RPMI7951 (cell line): Measurements from ENCODE around the gene ALK. TPM values are rescaled to one million over a fixed set of nuclear protein-coding genes. Genes with fewer than 3 reads are reported as not detected.

Source experiments
- DNase-seq: peaks from one replicate; pipeline ENCODE4 v3.0.0-alpha.2; 2012; ENCODE audit warnings: low read depth
- total RNA-seq: library from RNA; depleted of rRNA; stranded (reverse); fragments of >200 nt; shearing (Covaris generic); gene quantifications from 2 replicates; pipeline ENCODE4 v1.2.3, GENCODE V29; 2014

The ALK gene
- total RNA-seq, 1 experiment from 2014 or later = 0.12 TPM

GRCh38 chr2:29611850-29612249 is 309.5 kb downstream of the ALK start:
- DNase-seq = no peak

GRCh38 chr2:29611261-29611660 is 310.1 kb downstream of the ALK start:
- no peak for DNase-seq

- DNase-seq = no peak
Measured at GRCh38 chr2:29610569-29610968, 310.8 kb downstream of the ALK start.

GRCh38 chr2:29607038-29607420 is 314.4 kb downstream of the ALK start:
- no peak for DNase-seq

GRCh38 chr2:29606104-29607037 is 315.0 kb downstream of the ALK start:
- DNase-seq = peak; percentile 89

GRCh38 chr2:29603341-29603740 is 318.0 kb downstream of the ALK start:
- DNase-seq = no peak

GRCh38 chr2:29601872-29602271 is 319.5 kb downstream of the ALK start:
- DNase-seq = no peak

GRCh38 chr2:29601321-29601720 is 320.1 kb downstream of the ALK start:
- no peak for DNase-seq

DNA sequence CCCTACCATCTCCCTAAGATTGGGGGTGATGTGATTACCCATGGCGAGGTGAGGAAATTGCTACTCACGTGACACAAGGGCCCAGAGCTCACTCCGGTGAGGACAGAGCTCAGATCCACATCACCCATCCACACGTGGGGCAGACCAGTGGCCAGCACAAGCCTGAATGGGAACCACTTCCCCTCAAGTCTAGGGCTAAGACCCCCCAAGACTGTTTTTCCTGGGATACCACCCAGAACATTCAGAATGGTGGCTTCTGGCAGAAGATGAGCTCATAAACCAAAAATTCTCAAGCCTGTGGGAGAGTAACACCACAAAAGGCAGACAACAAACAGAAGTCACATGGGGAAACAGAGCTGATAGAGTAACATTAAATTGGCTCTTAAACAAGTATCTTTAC is 321.4 kb downstream of the ALK start:
- DNase-seq = no peak

DNA sequence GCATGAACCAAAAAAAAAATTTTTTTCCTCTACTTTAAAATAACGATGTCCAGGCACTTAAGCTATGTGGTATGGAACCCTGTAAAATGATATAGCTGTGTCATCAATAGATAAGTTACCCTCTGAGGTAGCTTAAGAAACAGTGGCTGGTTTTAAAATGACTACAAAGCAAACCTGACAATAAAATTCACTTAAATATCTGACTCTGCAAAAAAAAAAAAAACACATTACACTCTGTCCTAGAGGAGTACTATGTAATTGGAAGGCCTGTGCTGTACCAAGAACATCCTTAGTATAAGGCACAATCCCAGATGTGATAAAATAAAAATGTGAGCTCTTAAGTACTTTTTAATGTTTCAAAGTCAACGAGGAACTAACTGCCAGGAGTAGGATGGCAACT is 322.4 kb downstream of the ALK start:
- no peak for DNase-seq

DNA sequence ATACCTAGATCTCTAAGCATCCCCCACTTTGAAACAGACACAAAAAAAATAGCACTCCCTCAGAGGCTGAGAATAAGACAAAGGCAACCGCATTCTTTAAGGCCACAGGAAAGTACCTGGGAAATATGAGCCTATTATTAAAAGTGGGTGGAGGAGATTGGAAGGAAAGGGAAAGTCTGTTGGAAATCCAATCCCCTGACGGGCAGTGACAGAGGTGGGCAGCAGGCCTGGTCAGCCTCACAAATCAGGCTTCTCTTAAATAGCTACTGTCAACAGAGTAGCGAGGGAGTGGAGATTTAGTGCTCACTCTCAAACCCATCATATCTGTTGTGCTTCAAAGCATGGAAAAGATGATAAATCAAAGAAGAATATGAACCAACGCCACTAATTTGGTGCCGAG is 324.4 kb downstream of the ALK start:
- DNase-seq = no peak

GRCh38 chr2:29596584-29596983 is 324.8 kb downstream of the ALK start:
- DNase-seq = no peak

DNA sequence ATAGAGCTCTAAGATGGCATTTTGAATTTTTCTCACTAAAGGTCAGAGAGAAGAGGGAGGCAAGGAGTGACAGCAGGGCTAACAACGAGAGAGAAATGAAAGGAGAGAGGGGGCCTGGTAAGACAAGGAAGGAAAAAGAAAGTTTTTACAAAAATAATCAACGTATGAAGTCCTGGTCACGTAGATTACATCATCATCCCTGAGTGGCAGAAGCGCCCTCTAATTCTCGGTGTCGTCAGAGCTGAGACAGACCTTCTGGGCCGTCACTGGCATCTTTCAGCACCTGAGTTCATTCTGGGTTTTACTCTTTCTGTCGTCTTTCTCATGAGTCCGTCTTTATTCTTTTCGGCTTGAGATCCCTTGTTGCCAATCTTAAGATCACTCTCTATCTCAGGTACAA is 329.8 kb downstream of the ALK start:
- DNase-seq = no peak

DNA sequence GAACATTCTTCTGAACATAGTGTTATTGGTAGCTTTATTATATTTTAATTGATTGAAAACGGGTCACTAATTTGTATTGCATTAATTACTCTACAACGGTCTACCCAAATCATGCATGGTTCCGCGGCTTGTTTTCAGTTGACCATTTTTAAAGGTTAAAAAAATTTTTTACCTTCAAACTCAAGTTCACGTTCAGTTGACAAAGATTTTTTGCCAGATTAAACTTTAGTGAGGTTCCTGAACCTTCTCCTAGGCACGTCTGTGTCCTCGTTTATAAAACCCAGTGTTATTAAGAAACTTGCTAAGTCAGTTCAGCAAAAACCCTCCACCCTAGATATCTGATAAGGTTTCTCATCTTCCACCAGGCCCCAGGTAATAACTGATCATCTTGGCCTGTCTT is 331.2 kb downstream of the ALK start:
- no peak for DNase-seq

DNA sequence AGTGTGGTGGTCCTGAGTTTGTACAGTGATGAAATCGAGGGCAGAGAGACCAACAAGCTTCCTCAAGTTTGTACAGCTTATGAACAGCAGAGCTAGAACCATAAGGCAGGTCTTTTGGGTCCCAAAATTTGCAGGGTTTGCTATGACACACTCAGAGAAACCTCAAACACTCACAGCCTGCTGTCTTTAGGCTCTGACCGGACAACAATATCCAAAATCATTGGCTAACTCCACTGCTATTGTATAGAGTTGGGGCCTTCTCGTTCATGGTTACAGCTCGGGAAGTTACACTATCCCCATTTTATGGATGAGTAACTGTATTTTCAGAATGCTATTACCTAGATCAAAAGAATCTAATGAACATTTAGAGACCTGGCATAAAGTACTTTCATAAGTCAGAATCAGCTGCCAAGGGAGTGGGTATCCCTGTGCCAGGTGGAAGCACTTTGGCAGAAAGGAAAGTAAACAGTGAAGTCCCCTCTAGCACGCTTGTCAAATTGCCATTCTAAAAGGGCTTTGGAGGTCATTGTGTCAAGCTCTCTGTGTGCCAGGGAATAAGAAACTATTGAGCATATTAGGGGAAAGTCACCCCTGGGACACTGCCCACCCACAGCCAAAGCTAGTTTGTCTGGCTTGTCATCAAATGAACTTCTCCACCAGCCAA is 331.8 kb downstream of the ALK start:
- no peak for DNase-seq

DNA sequence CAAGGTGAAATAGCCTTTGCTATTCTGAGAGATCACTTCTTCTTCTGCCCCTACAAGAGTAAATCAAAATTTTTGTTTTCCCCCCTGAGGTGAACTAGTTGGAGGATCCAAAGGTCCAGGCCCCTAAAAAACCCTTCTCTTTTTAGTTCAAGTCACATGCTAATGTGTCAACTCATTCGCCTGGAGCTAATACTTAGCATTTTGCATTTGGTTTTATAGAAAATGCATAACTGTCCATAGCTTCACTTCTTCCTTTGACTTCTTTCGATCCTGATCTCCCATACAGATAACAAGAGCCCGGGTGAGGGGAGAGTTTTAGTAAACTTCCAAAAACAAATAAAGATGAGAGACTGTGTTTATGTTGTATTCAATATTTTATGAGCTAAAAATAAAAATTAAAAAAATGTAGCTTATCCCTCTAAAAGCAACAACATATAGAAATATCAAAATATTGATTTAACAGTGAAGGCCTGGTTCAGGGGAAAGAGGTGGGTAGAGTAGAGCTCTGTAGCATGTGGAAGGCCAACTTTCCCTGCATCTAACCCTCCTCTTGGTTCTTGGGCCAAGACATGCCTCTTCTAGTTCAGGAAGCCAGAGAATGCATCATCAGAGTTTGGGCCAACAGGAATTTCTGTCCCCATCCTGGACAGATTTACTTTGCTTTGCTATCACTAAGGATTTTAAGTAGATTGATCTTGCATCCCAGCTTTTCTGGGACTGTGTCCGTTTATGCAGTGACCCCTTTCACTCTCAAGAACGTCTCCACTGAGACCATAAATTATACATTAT is 333.8 kb downstream of the ALK start:
- DNase-seq = no peak

GRCh38 chr2:29586919-29587318 is 334.5 kb downstream of the ALK start:
- DNase-seq = no peak

GRCh38 chr2:29583548-29584156 is 337.7 kb downstream of the ALK start:
- no peak for DNase-seq

DNA sequence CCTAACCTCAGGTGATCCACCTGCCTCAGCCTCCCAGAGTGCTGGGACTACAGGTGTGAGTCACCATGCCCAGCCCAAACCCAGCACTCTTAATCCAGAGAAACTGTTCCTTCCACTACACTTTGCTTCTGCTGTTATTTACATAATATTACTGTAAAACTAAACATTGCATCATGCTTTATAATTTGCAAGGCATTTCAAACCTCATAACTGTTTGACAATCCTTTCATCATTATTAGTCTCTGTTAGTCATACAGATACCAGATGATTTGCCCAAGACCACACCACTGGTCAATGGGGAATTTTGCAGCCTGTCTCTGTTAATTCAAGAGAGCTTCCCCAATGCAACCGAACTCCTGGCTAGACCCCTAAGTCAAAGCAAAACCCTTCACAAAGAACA is 338.3 kb downstream of the ALK start:
- no peak for DNase-seq

- no peak for DNase-seq
Measured at GRCh38 chr2:29582062-29582461, 339.3 kb downstream of the ALK start.

DNA sequence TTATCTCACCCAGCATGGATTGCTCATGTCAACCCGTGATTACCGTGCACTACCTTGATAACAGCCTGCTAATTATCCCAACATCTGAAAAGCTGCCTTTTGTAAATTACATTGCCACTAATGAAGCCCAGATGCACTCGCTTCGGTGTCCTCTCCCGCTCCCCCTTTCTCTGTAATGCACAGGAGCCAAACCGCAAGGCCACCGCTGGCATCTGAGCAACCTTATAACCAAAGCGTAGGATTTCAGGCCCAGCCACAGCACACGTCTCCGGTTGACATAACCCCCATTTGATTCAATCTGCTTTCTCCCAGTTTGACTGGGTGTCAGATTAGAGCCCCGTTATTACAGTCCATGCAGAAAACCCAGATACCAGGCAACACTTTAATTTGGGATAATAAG is 341.2 kb downstream of the ALK start:
- no peak for DNase-seq
